Dermis lymphatic vessel endothelial cell (primary cell): ENCODE data around the gene COL13A1. TPM values are rescaled to one million over a fixed set of nuclear protein-coding genes. Genes with fewer than 3 reads are reported as not detected.

ENCODE experiments used
- total RNA-seq: library from RNA; depleted of rRNA; stranded (reverse); fragments of >200 nt; gene quantifications from 2 replicates; pipeline ENCODE4 v1.2.1, GENCODE V29; 2014

Gene COL13A1
- total RNA-seq, result 0.98 and 1.4 TPM in 2 replicates

DNA sequence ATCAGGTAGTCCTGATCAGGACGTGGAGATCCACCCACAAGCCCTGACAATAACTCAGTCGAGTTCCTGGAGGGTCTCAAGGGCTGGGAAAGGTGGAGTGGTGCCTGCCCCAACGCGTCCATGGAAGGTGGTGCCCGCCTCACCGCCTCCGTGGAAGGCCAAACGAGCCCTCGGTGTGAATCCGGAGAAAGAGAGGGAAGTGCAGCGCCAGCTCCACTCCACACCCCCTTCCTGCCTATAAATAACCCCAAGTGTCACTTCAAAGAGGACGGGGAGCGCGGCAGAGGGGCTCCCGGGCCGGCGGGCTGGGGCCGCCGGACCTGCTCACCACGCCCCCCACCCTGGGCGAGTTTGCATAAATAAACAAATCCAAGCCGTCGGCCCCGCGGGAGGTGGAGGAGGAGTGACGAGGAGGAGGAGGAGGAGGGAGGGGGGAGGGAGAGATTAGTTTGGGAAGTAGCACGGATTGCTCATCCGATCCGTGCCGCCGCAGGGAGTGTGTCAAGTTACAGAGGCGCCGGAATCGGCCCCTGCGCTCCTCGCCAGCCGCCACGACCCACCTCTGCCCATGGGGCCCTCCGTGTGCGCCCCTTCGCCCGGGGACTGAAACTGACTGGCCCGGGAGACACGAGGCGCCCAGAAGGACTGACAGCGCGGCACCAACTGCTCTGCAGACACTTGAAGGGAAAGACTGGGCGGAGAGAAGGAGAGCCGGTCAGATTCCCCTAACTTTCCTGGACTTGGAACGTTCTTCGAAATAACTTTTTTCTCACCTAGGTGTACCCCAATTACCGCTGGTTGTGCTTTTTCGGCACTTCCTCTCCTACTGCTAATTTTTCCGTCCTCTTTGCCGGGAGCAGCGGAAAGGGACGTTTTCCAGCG is at the start of gene COL13A1:
Gene COL13A1, plus strand, starts transcription at position 473 of the 882 bp plus-strand sequence. CDS start 518 bp downstream, outside the sequence.

Other genes with a start within 250 kb of the COL13A1 start
- not detected in 2 replicates for gene NEUROG3, start 228.5 kb upstream of the COL13A1 start, total RNA-seq
- 0.09 and 0.22 TPM in 2 replicates for gene FAM241B, start 171.7 kb upstream of the COL13A1 start, total RNA-seq